ENCODE measurements around the gene VSIR.

DNA sequence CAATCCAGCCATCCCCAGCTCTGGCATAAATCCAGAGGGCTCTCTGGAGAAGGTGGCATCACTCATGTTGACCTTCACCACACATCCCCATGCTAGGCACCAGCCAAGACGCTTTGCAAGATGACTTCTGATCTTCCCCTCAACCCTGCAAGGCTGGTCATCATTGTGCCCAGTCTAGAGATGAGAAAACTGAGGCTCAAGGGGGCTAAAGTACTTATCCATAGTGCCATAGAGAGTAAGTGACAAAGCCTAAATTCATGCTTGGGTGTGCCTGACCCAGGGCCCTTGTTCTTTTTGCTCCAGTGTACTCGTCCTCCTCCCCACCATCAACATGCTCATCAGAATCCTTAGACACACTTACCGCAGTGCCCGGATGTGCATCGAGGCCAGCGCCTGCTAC is 52.0 kb downstream of the VSIR start:
- TF ChIP-seq, protein P1, sequence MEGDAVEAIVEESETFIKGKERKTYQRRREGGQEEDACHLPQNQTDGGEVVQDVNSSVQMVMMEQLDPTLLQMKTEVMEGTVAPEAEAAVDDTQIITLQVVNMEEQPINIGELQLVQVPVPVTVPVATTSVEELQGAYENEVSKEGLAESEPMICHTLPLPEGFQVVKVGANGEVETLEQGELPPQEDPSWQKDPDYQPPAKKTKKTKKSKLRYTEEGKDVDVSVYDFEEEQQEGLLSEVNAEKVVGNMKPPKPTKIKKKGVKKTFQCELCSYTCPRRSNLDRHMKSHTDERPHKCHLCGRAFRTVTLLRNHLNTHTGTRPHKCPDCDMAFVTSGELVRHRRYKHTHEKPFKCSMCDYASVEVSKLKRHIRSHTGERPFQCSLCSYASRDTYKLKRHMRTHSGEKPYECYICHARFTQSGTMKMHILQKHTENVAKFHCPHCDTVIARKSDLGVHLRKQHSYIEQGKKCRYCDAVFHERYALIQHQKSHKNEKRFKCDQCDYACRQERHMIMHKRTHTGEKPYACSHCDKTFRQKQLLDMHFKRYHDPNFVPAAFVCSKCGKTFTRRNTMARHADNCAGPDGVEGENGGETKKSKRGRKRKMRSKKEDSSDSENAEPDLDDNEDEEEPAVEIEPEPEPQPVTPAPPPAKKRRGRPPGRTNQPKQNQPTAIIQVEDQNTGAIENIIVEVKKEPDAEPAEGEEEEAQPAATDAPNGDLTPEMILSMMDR (IDR thresholded peaks at IDR 0.05): no peak
- no peak for TF ChIP-seq EZH2 (IDR thresholded peaks at IDR 0.05; ENCODE audit: borderline replicate concordance, insufficient read depth, low read depth, low read length, poor library complexity, severe bottlenecking)
